Esophagus mucosa (tissue), 1 donor: Measurements from ENCODE around the gene P4HA1. TPM values are rescaled to one million over a fixed set of nuclear protein-coding genes. Genes with fewer than 3 reads are reported as not detected.
A peak's percentile ranks its signal among the peaks of the same experiment; 100 is the strongest.

Experiments
- ATAC-seq: fragments of 200-7000 bp; cut with Tn5 transposase; one replicate; pipeline ENCODE4 v1.9.1; 2020
- total RNA-seq: library from RNA; stranded (reverse); gene quantifications from one replicate; pipeline ENCODE4 v1.2.4, GENCODE V29; 2023
- donor health status: DM: yes; HTN: yes; CAD: no.

P4HA1 gene
- total RNA-seq, 1 donor from 2014 or later: 7.8 TPM

DNA sequence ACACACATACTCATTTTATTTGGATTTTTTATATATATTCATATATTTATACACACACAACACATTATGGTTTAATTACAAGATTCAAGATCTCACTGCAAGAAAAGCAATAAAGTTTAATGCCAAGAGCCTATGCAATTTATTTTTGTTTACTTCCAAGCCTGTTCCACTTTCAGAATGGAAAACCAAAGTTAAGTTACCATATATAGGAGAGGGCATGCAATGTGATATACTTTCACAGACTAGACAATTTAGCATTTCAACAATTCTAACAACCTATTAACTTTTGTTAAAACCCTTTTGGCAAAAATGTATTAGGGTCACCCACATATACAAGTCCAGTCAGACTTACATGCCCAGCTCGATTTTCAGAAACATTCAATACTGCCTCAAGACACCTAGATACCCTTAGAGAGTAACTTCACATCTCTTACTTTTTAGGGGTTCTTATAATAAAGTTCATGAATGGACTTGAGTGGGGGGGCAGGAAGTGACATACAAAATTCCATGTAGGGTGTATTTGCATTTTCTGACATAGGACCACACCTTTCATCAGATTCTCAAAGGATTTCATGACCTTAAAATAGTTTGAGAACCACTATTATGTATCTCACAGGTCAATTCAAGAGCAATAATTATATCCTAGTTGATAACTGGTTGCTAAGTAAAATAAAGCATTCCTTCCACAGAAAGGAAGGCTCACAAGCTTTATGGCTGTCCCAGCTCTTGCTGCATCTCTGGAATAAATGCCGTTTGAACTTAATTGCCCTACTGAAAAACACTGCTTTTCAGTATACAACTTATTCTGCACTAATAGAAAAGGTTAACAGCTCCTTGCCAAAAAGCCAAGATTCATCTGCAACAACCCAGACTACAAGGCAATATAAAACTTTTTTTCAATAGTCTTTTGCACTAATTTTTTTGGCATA, 2.5 kb downstream of the P4HA1 start:
- no peak for ATAC-seq

DNA sequence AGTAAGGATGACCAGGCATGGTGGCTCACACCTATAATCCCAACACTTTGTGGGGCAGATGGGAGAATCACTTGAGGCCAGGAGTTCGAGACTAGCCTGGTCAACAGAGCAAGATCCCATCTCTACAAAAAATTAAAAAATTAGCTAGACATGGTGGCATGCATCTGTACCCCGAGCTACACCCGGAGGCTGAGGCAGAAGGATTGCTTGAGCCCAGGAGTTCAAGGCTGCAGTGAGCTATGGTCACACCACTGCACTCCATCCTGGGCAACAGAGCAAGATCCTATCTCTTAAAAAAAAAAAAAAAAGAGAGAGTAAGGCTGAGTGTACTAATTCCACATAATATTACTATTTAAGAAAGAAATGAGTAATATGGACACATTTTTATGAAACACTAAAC, 3.8 kb downstream of the P4HA1 start:
- no peak for ATAC-seq

DNA sequence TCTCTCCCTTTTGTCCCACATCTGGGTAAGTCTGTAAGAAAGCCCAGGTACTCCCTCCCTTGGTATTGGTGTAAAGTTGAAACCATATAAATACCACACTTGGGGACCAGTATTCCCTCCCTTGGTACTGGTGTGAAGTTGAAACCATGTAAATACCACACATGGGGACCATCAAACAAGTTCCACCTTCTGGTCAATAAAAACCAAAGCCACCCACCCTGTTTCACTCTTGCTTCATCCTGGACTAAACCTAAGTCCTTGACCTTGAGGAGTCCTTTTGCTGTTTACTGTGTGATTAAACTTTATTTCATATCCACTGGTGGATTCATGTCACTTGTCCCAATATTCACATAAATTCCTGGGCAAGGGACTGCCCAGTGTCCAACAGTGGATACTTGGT, 8.4 kb downstream of the P4HA1 start:
- ATAC-seq: no peak

DNA sequence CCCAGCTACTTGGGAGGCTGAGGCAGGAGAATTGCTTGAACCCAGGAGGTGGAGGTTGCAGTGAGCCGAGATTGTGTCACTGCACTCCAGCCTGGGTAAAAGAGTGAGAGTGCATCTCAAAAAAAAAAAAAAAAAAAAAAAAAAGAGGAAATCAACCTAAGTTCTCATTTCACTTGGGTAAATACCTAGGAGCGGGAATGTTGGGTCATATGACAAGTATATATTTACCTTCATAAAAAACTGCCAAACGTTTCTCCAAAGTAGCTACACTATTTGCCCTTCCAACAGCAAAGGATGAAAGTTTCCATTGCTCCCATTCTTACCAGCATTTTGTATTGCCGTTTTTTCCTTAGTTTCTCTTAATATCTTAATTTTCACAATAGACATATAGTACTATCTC, 9.8 kb downstream of the P4HA1 start:
- no peak for ATAC-seq

DNA sequence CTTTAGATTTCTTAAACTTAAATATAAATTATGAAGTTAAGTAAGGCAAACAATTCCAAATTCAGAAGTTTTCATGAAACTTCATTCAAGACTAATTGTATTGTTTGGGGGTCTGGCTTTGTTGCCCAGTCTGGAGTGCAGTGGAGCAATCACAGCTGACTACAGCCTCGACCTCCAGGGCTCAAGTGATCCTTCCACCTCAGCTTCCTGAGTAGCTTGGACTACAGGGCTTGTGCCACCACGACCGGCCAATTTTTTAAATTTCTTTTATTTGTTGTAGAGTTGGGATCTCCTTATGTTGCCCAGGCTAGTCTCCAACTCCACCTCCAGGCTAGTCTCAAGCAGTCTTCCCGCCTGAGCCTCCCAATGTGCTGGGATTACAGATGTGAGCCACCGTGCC, 12.5 kb downstream of the P4HA1 start:
- no peak for ATAC-seq

DNA sequence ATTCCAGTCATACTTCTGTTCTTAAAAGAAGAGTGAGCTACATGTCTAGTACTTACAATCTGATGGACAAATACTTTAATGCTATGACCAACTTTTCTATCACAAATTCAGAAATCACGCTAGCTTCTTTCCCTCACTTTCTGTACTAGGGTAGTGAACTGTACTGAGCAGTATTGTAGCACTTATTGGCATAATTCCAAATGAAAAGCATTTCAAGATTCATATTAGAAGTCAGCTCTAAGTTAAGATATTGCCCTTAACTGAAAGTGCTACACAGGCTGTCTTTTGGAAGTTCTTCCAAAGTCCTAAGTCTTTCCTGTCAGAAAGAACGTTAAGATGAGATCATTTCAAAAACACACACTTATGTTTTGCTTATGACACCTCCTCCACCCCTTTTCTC, 13.4 kb downstream of the P4HA1 start:
- no peak for ATAC-seq

DNA sequence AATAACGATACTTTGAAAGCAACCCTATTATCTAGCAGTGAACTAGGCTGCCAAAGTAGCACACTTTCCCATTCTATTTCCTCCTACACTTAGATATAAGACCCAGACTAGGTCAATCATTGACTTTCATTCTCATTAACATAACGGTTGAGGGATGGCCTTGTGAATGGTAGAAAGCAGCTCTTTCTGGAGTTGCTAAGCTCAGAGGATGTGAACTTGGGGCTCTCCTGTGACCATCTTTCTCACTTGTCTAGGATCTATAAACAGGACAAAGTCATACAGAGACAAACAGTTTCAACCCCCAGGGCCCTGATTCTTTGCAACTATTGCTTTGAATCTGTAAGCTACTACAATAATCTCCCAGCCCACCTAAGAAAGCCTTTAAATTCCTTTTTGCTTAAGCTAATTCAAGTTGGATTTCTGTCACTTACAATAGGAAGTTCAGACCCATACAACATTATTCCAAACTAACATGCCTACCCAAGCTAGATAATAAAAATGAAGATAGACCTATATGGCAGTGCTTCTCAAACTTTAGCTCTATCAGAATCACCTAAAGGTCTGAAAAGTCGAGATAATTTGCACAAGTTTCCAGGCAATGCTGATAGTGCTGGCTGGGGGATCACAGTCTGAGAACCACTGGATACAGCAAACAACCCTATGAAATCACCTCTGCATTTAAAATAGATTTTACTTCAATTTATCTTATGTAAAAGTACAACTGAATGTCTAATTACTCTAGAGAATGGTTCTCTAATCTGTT, 16.7 kb downstream of the P4HA1 start:
- ATAC-seq: no peak

DNA sequence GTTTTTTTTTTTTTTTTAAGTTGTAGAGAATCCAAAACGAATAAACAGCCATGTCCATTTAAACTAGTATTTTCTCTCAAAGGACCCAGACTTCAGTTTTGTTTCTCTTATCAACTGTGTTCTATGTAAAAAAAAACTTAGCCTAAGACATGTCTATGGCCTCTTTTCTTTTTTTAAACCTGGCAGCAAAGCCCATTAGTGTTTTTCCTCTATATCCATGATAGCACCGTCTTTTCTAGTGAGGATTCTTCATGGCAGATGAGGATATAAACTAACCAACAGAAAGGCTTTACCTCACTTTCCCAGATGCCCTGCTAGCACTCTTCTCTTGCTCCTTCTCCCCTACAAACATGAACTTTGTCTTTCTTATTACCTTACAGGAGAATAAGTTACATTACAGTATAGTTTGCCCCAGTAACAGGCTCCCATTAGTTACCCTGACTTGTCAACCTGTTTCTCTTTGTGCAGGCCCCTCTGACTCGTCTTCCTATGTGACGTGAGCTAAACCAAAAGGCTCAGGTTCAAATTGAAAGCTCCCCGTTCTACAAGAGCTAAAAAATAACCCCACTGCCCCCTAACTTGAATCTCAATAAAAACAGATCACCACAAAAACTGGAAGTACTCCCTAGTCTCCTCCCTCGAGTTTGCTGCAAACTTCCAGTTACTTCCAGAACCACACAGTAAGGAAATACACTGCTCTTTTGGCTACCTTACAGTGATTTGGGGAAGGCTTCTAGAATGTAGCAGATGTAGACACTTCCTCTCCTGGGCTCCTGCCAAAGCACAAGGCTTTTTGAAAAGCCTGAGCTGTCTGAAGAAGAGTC, 20.1 kb downstream of the P4HA1 start:
- ATAC-seq: no peak

DNA sequence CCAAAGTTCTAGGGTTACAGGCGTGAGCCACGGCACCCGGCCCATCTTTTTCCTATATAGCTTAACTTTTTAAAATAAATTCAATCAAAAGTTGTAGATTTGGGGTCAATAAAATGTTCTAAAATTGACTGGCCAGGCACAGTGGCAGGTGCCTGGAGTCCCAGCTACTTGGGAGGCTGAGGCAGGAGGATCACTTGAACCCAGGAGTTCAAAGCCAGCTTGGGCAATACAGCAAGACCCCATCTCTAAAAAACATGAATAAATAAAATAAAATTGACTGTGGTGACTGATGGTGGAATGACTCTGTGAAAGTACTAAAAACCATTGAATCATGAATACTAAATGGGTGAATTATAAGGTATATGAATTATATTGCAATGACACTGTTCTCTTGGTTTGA, 20.8 kb downstream of the P4HA1 start:
- ATAC-seq: no peak

DNA sequence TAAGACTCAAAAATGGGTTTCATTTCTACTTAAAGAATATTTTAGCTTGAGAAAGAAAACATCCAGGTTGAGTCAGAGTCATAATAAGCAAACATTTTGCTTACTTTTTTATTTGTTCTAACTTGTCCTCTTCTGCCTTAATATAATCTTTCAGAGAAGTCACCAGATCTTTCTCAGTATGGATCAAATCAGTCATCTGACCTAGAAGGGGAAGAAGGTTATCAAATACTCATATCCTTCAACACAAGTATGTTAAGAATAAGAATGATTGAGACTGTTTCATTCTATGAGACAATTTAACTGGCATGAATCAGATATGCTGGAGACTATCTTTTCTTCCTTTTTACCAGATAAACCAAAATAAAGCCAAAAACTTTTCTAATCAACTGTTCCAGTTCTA, 23.0 kb downstream of the P4HA1 start:
- no peak for ATAC-seq

DNA sequence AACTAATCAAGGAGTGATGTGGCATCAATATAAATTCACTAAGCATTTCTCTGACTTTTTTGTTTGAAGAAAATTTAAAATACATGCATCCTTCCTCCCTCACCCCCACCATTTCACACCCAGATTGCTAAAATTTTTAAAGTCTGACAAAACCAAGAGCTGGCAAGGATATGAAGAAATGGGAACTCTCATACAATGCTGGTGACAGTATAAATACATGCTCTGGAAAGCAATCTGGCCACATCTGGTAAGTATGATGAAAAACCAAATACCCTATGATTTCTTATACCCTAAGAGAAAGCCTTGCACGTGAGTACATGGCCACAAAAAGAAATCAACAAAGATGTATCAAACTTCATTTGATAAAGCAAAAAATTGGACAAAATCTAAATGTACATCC, 31.2 kb downstream of the P4HA1 start:
- ATAC-seq: no peak

DNA sequence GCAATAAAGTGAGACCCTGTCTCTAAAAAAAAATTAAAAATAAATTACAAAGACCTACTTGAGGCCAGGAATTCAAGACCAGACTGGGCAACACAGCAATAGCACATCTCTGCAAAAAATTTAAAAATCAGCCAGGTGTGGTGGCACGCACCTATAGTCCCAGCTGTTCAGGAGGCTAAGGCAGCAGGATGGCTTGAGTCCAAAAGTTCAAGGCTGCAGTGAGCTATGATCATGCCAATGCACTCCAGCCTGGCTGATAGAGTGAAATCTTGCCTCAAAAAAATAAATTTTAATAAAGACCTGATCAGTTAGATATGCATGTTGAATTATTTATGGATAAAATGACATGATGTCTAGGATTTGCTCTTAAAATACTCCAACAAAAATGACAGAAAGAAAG, 34.9 kb downstream of the P4HA1 start:
- ATAC-seq: no peak

DNA sequence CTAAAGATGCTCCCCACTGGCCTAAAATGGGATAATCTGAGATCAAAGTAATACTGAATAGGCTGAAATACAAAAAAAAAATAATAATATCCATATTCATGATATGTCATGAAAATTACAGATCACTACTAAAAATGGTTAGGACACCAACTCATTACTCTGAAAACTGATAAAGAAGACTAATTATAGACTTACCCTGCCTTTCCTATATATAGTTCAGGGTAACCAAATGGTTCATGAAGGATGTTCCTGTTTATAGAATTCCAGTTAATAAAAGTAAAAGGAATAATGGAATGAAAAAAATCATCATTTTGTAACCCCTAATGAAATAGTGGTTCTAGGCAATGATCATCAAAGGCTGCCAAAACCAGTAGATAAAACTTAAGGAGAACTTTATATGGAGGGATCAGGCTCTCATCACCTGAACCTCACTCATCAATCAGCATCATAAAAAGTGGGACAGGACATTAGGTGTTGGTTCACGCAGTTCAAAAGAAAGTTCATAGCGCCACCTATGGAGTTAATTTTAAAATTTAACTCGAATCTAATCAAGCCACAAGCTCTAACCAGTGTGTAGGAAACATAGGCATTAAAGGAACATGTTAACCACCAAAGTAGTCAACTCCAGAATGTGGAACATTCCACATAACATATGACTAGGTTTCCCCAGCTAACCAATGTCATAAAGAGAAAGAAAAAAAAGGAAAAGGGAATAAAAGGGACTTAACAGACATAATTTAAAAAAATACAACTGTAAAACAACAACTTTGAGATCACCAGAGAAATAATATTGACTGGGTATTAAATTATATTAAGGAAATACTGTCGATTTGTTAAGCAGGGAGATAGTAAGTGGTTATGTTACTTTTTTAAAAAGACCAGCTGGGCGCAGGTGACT, 35.7 kb downstream of the P4HA1 start:
- peak; percentile 59 for ATAC-seq

DNA sequence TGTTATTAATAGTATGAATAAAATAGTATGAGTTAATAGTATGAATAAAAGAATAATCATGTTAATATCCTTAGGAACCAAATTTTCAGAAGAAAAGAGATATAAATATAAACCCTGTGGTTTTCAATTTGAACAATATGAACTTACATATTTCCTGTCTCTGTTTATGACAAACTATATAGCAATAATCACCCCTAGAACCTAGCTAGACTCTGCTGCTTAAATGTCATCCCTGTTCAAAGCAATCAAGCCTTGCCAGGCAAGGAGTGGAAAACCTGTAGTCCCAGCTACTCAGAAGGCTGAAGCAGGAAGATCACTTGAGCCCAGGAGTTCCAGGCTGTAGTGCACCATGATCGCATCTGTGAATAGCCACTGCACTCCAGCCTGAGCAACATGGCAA, 36.5 kb downstream of the P4HA1 start:
- no peak for ATAC-seq

DNA sequence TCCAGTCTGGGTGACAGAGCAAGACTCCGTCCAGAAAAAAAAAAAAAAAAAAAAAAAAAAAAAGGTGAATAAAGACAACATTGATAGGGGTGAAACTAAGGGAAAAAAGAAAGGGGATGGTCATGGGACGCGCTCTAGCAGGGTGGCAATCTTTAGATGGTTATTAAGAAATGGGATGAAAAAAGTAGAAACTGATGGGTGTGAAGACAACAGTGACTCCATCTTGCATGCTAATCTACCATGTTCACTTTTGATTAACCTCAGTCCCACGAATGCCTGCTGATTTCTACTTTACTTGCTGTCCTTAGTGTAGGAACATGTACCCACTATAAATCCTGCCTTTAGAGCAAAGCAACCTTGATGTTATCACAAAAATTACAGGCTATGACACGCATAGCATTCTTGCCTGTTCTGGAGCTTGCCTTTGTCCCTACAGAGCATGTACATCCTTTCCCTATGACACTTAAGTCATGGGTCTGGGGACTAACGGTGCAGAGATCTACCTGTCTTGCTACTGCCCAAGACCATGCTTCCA, 38.5 kb downstream of the P4HA1 start:
- no peak for ATAC-seq

DNA sequence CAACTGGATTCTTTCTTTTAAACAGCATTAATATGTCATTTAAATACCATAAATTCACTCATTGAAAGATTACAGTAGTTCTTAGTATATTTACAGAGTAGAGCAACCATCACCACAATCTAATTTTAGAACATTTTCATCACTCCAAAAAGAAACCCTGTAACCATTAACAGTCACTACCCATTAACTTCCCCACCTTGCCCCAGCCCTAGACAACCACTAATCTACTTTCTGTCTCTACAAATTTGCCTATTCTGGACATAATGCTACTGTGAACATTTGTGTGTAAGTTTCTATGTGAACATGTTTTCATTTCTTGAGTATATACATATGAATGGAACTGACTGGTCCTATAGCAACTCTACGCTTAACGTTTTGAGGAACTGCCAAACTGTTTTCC, 42.4 kb downstream of the P4HA1 start:
- no peak for ATAC-seq

DNA sequence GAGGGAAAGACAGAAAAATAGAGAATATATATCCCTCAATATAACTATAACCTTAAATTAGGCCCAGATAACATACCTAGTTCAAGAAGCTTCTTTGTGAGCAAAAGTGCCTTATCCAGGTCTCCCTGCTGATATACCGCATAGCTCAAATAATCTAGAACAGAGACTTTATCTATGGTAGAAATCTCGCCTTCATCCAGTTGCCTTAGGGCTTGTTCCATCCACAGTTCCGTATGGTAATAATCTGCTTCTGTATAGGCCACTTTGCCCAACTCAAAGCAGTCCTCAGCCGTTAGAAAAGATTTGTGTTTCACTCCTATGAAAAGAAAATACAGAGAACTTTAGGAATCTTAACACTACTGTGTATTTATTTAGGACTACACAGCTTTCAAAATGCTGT, 43.4 kb downstream of the P4HA1 start:
- ATAC-seq: no peak

DNA sequence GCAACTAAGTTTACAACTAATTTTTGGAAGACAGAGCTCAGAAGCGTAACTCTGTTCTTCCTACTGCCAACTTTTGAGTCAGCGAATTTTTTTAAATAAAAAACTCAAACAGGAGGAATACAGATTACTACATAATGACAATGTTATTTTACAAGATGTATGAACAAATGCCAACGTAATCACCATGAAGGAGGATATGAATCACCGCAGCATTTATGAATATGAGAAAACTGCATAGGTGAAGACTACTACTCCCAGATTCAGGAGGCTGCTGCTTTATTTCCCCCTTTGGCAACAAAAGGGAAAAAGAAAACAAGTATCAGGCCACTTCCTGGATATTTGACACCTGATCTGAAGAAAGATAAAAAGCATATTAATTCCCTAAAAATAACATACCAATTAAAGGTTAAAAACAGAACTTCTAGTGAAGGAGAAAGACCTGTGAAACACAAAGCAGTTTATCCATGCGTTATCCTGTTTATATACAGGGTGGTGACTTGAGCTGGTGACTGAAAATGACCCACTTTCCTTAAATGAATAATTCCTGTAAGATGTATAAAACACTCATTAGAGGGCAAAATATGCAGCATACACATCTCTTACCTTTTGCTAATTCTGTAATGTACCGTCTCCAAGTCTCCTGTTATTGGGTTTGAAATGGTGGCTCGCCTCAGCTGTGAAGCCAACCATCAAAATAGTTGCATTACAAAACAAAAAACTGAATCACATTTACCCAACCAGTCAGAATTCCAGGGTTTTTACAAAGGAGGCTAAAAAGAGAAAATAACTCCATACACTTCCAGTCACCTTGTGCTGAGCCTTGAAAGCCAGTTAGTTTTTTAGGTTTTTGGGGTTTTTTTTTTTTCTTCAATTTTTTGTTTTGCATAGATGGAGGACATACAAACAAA, 52.0 kb downstream of the P4HA1 start:
- ATAC-seq: peak; percentile 84

DNA sequence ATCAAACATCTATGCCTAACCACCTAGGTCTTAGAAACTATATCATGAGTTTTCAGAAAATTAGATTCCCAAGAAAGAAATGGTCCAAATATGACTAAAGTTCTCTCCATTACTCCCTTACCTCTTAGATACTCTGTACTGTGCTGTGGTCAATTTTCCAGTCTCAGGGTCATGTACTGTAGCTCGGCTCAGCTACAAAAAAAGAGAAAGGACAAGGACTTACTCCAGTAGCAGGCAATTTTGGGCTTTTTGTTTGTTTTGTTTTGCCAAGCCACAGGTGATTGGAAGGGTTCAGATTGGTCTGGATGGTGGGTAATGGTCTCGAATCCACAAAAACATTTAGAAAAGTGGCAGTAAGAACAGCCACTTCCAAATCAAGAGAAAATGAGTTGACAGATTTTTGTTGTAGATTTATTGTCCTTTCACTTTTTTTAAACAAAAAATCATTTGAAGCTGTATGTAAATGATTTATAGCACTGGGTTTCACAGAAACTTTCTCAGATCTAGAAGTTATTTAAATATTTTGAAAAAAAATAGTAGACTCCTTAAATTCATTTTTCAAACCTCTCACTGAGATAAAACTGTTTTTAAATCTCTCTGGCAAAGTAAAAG, 52.8 kb downstream of the P4HA1 start:
- ATAC-seq: no peak

DNA sequence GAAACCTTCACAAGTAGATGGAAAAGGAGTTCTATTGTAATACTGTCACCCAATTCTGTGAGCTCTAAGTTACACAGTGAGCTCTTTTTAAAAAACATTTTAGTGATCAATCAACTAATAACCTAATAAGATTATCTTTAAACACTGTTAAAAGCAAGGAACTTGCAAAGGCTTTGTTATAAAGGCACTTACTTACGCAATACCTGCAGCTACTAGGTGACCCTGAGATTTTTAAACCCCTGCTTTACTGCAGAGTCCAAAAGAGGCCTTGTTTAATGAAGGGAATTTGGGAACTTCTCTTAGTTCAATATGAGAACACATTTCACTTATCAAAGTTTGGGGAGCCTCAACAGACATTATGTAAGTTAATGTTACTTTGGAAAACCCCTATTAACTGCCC, 53.3 kb downstream of the P4HA1 start:
- no peak for ATAC-seq
